Stimulated activated CD4-positive, alpha-beta T cell treated with anti-CD3 and anti-CD28 coated beads, Interleukin-4, amount 100 ng/mL, for 4 hours (primary cell): Measurements from ENCODE around the gene DNAH12.
"Not testable (repeated sequence)": the region's sequence is repeated elsewhere in the genome, so short reads cannot be mapped to it uniquely, and the experiment has no call there.

ENCODE experiments used
- DNase-seq, 2 experiments: peaks; one replicate each; pipeline ENCODE4 v3.0.0-alpha.2; 2020

DNAH12 gene

DNA sequence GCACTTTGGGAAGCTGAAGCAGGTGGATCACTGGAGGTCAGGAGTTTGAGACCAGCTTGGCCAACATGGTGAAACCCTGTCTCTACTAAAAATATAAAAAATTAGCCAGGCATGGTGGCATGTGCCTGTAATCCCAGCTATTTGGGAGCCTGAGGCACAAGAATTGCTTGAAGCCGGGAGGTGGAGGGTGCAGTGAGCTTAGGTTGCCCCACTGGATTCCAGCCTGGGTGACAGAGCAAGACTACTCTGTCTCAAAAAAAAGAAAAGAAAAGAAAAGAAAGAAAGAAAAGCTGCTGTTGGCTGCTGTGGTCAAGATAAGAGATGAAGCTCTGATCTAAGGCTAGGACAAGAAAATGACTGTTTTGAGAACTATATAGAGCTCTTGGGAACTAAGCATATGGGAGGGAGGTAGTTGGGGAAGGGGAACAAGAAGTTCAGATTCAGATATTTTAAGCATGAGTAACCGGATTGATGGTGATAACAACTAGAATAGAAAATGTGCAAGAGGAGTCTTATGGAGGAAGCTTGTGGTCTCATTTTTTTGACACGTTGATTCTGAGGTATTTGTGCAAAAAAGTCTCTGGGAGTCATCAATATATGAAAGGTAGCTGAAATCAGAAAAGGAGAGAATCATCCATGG lies 25.7 kb downstream of the DNAH12 start:
- no peak for DNase-seq

DNA sequence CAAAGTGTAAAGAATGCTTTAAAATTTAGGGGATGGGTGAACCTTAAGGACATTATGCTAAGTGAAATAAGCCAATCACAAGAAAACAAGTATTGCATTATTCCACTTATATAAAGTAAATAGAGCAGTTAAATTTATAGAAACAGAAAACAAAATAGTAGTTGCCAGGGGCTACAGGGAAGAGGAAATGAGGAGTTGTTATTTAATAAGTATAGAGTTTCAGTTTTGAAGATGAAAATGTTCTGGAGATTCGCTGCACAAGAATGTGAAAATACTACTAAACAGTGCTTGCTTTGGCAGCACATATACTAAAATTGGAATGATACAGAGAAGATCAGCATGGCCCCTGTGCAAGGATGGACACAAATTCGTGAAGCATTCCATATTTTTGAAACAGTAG lies 32.0 kb downstream of the DNAH12 start:
- DNase-seq = no peak

DNA sequence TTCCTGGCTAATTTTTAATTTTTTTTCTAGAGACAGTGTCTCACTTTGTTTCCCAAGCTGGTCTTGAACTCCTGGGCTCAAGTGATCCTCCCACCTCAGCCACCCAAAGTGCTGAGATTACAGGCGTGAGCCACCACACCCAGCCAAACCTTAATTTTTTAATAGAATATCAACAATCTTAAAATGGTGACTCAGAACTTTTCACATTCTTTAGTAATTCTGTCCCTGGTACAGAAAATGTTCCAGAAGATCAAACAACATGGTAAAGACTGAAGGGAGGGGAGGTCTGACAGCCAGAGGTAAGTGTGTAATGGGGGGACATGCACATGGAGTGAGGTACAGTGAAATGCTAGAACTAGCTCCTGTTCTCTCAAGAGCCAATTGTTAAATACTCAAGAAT lies 38.2 kb downstream of the DNAH12 start:
- no peak for DNase-seq

DNA sequence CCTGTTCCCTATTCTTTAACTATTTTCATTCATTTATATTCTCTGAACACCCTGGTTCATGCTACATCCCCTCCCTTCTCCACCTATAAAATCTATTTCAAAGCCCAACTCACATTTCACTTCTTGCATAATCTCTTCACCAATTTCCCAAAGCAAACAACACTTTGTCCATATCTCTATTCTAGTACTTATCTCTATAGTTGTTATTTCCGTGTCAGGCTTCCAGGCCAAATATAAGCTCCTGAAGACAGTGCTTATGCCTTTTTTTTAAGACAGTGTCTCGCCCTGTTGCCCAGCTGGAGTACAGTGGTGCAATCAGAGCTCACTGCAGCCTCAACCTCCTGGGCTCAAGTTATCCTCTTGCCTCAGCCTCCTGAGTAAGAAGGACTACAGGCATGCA lies 43.6 kb downstream of the DNAH12 start:
- DNase-seq = no peak

DNA sequence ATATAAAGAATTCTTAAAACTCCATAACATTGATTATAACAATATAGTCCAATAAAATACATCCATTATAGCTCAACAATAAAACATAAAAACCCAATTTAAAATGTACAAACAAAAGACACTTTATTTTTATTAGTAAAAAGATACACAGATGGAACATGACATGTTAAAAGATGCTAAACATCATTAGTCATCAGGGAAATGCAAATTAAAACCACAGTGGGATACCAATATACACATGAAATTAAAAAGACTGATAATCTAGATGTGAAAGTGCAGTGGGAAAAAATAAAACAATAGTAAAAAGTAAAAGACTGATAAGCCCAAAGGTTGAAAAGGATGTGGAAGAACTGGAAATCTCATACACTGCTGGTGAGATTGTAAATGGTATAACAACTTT lies 46.2 kb downstream of the DNAH12 start:
- DNase-seq = no peak

DNA sequence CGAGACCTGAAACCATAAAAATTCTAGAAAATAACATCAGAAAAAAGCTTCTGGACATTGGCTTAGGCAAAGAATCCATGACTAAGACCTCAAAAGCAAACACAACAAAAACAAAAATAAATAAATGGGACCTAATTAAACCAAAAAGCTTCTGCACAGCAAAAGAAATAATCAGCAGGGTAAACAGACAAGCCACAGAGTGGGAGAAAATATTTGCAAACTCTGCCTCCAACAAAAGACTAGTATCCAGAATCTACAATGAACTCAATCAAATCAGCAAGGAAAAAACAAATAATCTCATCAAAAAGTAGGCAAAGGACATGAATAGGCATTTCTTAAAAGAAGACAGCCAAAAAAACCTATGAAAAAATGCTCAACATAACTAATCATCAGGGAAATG lies 59.6 kb downstream of the DNAH12 start:
- no peak for DNase-seq

DNA sequence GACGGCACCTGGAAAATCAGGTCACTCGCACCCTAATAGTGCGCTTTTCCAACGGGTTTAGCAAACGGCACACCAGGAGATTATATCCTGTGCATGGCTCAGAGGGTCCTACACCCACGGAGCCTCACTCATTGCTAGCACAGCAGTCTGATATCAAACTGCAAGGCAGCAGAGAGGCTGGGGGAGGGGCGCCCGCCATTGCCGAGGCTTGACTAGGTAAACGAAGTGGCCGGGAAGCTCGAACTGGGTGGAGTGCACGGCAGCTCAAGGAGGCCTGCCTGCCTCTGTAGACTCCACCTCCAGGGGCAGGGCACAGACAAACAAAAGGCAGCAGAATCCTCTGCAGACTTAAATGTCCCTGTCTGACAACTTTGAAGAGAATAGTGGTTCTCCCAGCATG lies 67.0 kb downstream of the DNAH12 start:
- DNase-seq = not testable (repeated sequence)

DNA sequence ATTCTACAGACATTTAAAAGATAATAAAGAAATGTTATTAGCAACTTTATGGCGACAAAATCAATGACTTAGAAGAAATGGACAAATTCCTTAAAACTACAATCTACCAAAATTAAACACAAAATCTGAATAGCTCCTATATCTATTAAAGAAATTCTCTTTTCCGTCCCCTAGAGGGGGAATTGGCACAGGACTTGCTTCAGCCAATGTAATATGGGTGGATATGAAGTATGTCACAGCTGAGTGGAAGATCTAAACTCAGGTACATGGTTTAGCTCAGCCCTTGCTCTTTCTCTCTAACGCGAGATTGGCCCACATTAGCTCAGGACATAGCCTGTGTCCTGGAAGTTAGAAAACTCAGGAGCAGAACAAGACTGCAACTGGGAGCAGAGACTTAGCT lies 79.3 kb downstream of the DNAH12 start:
- DNase-seq = no peak

DNA sequence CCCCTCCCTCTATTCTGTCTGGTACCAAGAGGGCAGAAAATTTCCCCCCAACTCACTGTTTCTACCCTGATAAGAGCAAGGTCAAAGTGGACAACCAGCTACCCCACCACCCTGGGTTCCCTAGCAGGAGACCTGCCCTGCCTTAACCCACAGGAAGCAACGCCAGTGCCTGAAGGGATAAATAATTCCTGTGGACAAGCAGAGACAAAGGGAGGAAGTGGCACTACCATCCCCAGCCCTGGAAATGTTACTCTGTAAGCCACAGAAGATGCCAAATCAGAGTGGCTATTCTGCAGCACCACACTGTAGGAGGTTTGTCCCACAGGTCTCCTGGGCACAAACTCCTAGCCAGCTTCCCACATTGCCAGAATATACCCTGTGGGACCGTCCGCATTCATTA lies 80.1 kb downstream of the DNAH12 start:
- DNase-seq = no peak

DNA sequence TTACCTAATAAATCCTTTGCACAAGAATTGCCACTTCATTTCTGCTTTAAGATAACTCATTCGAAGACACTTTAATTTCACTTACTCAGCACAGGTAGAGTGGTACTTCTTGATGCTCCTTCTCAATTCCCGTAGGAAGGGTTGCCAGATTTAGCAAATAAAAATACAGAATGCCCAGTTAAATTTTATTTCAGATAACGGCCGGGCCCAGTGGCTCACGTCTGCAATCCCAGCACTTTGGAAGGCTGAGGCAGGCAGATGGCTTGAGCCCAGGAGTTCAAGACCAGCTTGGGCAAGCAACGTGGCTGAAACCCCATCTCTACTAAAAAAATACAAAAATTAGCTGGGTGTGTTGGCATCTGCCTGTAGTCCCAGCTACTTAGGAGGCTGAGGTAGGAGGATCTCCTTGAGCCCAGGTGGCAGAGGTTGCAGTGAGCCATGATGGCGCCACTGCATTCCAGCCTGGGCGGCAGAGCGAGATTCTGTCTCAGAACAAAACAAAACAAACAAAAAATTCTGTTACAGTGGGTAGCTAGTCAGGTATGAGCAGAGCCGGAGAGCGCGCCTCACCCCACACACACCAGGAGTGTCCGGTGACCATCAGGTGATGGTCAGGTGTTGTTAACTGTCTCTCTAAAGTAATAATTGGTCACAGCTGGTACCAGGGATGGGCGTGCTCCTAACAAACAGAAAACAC lies 92.8 kb downstream of the DNAH12 start:
- no peak for DNase-seq

DNA sequence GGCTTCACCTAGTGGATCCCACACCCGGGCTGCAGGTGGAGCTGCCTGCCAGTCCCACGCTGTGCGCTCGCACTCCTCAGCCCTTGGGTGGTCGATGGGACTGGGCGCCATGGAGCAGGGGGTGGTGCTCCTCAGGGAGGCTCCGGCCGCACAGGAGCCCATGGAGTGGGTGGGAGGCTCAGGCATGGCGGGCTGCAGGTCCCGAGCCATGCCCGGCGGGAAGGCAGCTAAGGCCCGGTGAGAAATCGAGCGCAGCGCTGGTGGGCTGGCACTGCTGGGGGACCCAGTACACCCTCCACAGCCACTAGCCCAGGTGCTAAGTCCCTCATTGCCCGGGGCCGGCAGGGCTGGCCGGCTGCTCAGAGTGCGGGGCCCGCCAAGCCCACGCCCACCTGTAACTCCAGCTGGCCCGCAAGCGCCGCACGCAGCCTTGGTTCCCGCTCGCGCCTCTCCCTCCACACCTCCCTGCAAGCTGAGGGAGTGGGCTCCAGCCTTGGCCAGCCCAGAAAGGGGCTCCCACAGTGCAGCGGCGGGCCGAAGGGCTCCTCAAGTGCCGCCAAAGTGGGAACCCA lies 94.8 kb downstream of the DNAH12 start:
- DNase-seq = not testable (repeated sequence)

DNA sequence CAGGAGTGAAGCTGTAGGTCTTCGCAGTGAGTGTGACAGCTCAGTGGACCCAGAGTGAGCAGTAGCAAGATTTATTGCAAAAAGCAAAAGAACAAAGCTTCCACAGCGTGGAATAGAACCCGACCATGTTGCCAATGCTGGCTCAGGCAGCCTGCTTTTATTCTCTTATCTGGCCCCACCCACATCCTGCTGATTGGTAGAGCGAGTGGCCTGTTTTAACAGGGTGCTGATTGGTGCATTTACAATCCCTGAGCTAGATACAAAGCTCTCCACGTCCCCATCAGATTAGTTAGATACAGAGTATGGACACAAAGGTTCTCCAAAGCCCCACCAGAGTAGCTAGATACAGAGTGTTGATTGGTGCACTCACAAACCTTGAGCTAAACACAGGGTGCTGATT lies 95.7 kb downstream of the DNAH12 start:
- DNase-seq = not testable (repeated sequence)

DNA sequence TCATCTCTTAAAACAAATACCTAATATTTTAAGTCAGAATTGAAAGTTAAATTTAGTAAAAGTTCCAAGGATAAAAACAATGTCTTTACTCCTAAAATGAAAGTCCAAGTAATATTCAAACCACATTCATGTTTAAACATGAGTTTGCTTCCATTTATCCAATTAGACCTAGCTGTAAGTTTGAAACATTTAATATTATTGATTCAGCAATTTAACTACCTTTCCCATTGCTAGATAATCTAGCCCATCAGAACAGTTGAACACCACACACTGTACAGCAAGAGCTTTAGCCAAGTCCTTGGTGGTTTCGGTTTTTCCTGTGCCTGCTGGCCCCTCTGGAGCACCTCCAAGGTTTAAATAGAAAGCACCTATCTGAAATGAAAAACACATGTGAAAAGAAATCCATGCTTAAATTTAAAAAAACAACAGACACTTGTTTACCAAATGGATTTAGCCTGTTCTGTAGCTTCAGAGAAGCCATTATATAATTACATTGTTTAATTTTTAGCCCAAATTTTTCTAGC lies 97.8 kb downstream of the DNAH12 start:
- DNase-seq = no peak

DNA sequence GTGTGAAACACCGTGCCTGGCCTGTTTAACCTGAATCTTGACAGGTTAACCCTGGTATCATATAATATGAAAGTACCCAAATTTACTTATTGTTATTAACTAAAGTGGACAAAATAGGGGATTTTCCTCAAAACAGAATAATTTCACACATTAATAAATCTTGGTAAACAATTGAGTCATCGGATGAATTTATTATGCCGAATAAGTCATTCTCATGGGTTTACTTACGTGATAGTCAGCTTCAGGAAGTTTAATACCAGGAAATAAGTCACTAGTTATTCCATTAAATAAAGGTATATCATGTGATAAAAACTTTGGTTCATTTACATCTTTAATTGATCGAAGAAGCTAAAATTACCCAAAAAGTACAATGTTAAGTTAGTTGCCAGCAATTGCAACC lies 99.7 kb downstream of the DNAH12 start:
- DNase-seq = no peak

DNA sequence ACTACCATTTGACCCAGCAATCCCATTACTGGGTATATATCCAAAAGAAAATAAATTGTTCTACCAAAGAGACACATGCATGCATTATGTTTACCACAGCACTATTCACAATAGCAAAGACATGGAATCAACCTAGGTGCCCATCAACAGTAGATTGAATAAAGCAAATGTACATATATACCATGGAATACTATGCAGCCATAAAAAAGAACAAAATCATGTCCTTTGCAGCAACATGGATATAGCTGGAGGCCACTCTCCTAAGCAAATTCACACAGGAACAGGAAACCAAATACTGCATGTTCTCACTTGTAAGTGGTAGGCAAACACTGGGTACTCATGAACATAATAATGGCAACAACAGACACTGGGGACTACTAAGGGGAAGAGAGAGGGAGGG lies 104.0 kb downstream of the DNAH12 start:
- not testable (repeated sequence) for DNase-seq

DNA sequence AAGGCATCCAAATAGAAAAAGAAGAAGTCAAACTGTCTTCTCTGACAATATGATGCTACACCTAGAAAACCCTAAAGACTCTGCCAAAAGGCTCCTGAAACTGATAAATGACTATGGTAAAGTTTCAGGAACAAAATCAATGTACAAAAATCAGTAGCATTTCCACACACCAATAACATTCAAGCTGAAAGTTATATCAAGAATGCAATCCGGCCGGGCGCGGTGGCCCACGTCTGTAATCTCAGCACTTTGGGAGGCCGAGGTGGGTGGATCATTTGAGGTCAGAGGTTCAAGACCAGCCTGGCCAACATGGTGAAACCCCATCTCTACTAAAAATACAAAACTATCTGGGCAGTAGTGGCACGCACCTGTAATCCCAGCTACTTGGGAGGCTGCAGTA lies 105.7 kb downstream of the DNAH12 start:
- DNase-seq = not testable (repeated sequence)

DNA sequence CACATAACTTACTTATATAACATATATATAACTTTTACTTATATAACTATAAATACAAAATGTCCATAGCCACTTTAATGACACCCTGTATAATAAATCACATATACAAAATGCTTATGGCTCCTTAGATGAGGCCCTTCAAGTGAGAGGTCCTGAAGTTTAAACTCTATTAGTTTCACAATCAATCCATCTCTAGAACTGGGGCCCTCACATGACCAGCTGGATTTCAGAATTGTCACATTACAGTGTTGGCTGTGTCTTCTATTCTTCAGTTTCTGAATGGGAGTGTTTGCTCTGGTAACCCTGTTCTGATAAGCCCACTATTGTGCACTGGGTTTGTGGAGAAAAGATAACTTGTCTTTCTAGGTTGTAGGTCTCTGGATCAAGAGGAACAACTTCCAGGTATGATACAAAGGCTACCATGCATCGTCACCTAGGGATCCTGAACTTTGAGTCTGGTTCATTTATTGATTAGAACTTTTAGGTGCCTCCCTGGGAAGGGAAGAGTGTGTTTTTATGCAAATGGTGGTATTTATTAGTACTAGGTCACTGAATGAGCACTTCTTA lies 107.9 kb downstream of the DNAH12 start:
- DNase-seq = no peak

DNA sequence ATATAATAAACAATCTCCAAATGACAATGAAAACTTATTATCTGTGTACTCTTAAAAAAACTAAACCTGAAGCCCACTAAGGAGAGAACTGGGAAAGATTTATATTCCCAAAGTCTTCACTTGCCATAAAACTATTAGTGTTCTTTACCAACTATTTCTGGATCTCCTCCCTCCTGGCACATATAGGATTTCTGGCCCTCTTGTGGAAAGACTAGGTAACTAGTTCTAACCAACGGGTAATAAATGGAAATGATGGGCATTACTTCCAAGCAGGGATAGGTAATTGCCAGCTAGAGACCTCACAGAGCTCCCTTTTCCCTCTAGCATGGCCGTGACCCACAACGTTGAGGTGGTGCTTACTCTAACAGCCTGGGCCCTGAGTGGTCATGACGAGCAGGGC lies 110.1 kb downstream of the DNAH12 start:
- DNase-seq = no peak

DNA sequence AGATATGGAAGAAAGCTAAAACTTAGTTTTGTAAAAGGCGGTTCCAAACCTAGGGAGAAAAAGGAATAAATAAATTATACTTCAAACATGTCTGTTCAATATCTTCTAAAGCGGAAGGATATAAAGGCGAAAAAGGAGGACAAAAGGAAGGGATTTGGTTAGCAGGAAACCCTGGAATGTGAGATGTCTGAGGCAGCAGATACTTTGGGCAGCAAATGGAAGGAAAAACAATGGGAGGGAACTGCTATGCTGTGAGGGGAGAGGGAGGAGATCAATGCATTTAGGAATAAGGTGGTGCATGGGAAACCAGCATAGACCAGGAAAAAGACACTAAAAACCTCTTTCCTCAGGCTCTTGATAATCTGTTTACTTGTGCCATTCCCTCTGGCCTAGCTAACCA lies 120.8 kb downstream of the DNAH12 start:
- no peak for DNase-seq

DNA sequence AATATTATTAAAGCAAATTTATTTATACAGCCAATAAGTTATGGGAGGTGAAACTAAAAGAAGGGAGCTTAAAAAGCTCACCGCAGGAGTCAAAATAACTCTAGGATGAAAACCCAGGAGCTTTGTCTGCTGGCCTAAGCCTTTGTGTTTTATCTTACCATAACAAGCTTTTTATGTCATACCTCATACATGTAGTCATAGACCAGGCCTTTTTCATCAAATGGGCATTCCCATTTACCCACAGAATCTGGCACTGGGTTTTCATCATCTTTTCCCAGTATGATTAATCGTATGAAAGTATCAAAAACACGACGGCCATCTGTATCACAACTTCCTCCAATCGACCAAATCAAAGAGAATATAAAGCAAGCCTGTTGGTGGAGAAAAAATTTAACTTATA lies 122.8 kb downstream of the DNAH12 start:
- DNase-seq = no peak

DNA sequence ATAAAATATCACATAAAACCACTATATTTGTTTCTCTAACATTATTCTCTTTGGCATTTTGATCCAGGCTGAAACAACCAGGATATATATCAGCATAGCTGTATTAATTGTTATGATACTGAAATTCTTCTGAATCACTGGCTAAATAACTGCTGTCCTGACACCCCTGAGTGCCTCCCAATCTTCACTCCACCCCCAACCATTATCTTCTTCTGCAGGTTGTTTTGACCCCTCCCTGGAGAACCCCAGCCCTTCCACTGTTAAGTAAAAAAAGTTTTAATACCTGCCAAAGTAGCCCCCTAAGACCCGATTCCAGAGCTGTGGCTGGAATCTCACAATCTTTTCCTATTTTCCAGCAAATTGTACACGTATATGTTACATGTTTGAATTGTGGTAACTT lies 124.1 kb downstream of the DNAH12 start:
- DNase-seq = no peak

DNA sequence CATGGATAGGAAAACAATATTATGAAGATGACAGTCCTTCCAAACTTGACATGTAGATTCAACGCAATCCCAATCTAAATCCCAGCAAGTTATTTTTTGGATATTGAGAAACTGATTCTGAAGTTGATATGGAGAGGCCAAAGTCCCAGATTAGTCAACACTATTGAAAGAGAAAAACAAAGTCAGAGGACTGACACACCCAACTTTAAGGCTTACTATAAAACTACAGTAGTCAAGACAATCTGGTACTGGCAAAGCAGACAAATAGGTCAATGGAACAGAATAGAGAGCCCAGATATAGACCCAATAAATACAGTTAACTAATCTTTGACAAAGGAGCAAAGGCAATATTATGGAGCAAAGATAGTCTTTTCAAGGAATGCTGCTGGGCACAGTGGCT lies 132.4 kb downstream of the DNAH12 start:
- no peak for DNase-seq

DNA sequence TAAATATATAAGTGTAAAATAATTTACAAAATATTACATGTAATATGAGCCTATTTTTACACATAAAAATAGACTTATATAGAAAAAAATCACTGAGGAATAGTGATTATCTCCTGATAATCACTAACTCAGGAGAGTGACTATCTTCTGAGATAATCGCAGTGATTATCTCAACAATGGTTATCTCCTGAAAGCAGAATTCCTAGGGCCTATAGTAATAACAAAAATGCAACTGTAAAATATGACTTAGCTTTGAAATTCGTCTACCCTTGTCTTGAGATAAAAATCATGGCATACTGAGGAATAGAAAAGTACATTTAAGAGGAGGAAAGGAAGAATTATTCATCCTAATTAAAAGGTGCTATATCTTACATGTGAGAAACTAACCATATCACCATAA lies 134.7 kb downstream of the DNAH12 start:
- no peak for DNase-seq

DNA sequence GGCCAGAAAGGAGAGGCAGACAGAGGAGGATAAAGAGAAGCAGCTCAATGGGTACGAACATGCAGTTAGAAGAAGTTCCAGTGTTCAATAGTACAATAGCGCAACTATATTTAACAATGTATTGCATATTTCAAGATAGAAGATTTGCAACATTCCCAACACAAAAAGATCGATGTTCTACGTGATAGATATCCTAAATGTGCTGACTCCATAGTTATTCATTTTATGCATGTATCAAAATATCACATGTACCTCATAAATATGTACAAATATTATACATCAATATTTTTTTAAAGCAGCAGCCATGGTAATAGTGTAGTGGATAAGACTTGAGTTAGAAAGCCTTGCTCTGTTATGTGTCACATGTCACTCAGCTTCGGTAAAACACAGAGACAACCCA lies 141.5 kb downstream of the DNAH12 start:
- DNase-seq = no peak
